ENCODE data around the gene CEP112.

The CEP112 gene

DNA sequence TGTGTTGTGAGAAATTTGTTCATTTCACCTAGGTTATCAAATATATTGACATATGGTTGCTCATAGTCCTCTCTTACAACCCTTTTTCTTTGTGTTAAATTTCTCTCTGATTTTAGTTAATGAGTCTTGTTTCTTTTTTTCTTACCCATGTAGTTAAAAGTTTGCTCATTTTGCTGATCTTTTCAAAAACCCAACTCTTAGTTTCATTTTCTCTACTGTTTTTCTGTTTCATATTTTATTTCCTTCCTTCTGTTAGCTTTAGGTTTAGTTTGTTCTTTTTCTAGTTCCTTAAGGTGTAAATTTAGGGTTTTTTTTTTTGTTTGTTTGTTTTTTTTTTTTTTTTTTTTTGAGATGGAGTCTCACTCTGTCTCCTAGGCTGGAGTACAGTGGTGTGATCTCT is 42.4 kb downstream of the CEP112 start:
- POLR2A ChIA-PET = no interaction called here

GRCh38 chr17:66146394-66146793 is 45.5 kb downstream of the CEP112 start:
- ChIA-PET POLR2A (no interaction called here), CTCF (no interaction called here)
- no peak for DNase-seq (ENCODE audit: extremely low spot score)
- no peak for TF ChIP-seq FOXK2 (IDR thresholded peaks at IDR 0.05)
- TF ChIP-seq FOXM1 (IDR thresholded peaks at IDR 0.05; ENCODE audit: borderline replicate concordance) = no peak
- no peak for TF ChIP-seq LEF1 (IDR thresholded peaks at IDR 0.05; ENCODE audit: borderline replicate concordance)
- TF ChIP-seq L3MBTL2 (conservative IDR thresholded peaks at IDR 0.05) = no peak
- TF ChIP-seq SP1 (IDR thresholded peaks at IDR 0.05) = no peak
- no peak for TF ChIP-seq TARDBP (IDR thresholded peaks at IDR 0.05)
- no peak for TF ChIP-seq CTBP1 (IDR thresholded peaks at IDR 0.05; ENCODE audit: borderline replicate concordance)
- no peak for TF ChIP-seq SUZ12 (IDR thresholded peaks at IDR 0.05)
- TF ChIP-seq FOXA1 (IDR thresholded peaks at IDR 0.05) = no peak
- TF ChIP-seq PKNOX1 (IDR thresholded peaks at IDR 0.05) = no peak
- TF ChIP-seq ARNT (IDR thresholded peaks at IDR 0.05) = no peak
- TF ChIP-seq NFRKB (IDR thresholded peaks at IDR 0.05) = no peak

More for the DNA sequence above, 42.4 kb downstream of the CEP112 start:
- no peak for DNase-seq (ENCODE audit: extremely low spot score)
- TF ChIP-seq TARDBP (IDR thresholded peaks at IDR 0.05) (no peak), LEF1 (IDR thresholded peaks at IDR 0.05; ENCODE audit: borderline replicate concordance) (no peak), HDGF (IDR thresholded peaks at IDR 0.05; ENCODE audit: borderline replicate concordance) (no peak), SP1 (IDR thresholded peaks at IDR 0.05) (no peak)
- CTCF ChIA-PET = no interaction called here

DNA sequence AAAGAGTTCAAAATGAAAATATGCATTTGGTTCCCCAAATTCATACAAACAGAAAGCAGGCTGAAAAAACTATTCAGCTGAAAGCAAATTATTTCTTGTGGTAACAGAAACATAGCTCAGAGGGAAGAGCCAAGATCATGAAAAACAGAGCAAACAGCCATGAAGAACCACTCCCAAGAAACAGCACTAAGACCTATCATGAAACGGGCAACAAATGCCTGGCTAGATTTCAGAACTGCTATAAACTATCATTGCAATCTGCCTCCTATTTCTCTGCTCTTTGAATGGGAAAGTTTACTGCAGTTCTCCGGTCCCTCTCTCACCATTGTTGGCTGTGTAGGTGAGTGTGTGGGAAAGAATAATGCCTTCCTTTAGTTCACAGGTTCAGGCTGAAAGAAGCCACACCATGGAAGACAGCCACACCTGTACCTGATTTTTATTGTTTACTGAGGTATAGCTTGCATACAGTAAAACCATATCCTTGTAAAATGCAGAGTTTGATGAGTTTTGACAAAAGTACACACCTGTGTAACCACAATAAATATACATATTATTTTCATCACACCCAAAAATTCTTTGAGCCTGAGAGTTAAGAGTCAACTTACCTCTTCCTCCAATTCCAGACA is 48.2 kb downstream of the CEP112 start:
- no peak for TF ChIP-seq SUZ12 (IDR thresholded peaks at IDR 0.05)
- no peak for TF ChIP-seq FOXK2 (IDR thresholded peaks at IDR 0.05)
- TF ChIP-seq ELF4 (IDR thresholded peaks at IDR 0.05) = no peak
- no peak for TF ChIP-seq SP1 (IDR thresholded peaks at IDR 0.05)
- no peak for TF ChIP-seq FOXM1 (IDR thresholded peaks at IDR 0.05; ENCODE audit: borderline replicate concordance)
- TF ChIP-seq CTBP1 (IDR thresholded peaks at IDR 0.05; ENCODE audit: borderline replicate concordance) = no peak
- TF ChIP-seq ZNF384 (IDR thresholded peaks at IDR 0.05) = no peak
- no peak for TF ChIP-seq NFRKB (IDR thresholded peaks at IDR 0.05)
- TF ChIP-seq ARNT (IDR thresholded peaks at IDR 0.05) = no peak
- no peak for TF ChIP-seq HDGF (IDR thresholded peaks at IDR 0.05; ENCODE audit: borderline replicate concordance)
- TF ChIP-seq TARDBP (IDR thresholded peaks at IDR 0.05) = no peak
- TF ChIP-seq BHLHE40 (IDR thresholded peaks at IDR 0.05; ENCODE audit: borderline replicate concordance) = no peak
- TF ChIP-seq LEF1 (IDR thresholded peaks at IDR 0.05; ENCODE audit: borderline replicate concordance) = no peak
- TF ChIP-seq FOXA1 (IDR thresholded peaks at IDR 0.05) = no peak
- no peak for TF ChIP-seq L3MBTL2 (conservative IDR thresholded peaks at IDR 0.05)
- TF ChIP-seq PKNOX1 (IDR thresholded peaks at IDR 0.05) = no peak
- DNase-seq (ENCODE audit: extremely low spot score) = no peak
- POLR2A ChIA-PET = no interaction called here
- CTCF ChIA-PET = no interaction called here

DNA sequence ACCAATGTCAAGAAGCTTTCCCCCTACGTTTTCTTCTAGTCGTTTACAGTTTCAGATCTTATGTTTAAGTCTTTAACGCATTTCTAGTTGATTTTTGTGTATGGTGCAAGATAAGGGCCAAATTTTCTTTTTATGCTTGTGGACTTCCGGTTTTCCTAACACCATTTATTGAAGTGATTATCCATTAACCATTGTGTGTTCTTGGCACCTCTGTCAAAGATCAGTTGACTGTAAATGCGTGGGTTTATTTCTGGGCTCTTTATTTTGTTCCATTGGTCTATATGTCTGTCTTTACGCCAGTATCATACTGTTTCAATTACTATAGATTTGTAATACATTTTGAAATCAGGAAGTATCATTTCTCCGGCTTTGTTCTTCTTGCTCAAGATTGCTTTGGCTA is 49.5 kb downstream of the CEP112 start:
- ChIA-PET POLR2A (no interaction called here), CTCF (no interaction called here)
- TF ChIP-seq NFRKB (IDR thresholded peaks at IDR 0.05) = no peak
- TF ChIP-seq ZNF384 (IDR thresholded peaks at IDR 0.05) = no peak
- no peak for TF ChIP-seq LEF1 (IDR thresholded peaks at IDR 0.05; ENCODE audit: borderline replicate concordance)
- TF ChIP-seq SP1 (IDR thresholded peaks at IDR 0.05) = no peak
- no peak for TF ChIP-seq ARNT (IDR thresholded peaks at IDR 0.05)
- TF ChIP-seq FOXM1 (IDR thresholded peaks at IDR 0.05; ENCODE audit: borderline replicate concordance) = no peak
- no peak for TF ChIP-seq FOXK2 (IDR thresholded peaks at IDR 0.05)
- no peak for TF ChIP-seq CTBP1 (IDR thresholded peaks at IDR 0.05; ENCODE audit: borderline replicate concordance)
- no peak for TF ChIP-seq L3MBTL2 (conservative IDR thresholded peaks at IDR 0.05)
- TF ChIP-seq BHLHE40 (IDR thresholded peaks at IDR 0.05; ENCODE audit: borderline replicate concordance) = no peak
- no peak for DNase-seq (ENCODE audit: extremely low spot score)

GRCh38 chr17:66138120-66138519 is 53.8 kb downstream of the CEP112 start:
- no peak for TF ChIP-seq ZNF384 (IDR thresholded peaks at IDR 0.05)
- TF ChIP-seq ELF4 (IDR thresholded peaks at IDR 0.05) = no peak
- TF ChIP-seq L3MBTL2 (conservative IDR thresholded peaks at IDR 0.05) = no peak
- TF ChIP-seq ARNT (IDR thresholded peaks at IDR 0.05) = no peak
- no peak for TF ChIP-seq FOXM1 (IDR thresholded peaks at IDR 0.05; ENCODE audit: borderline replicate concordance)
- TF ChIP-seq BHLHE40 (IDR thresholded peaks at IDR 0.05; ENCODE audit: borderline replicate concordance) = no peak
- TF ChIP-seq TARDBP (IDR thresholded peaks at IDR 0.05) = no peak
- no peak for TF ChIP-seq PKNOX1 (IDR thresholded peaks at IDR 0.05)
- no peak for TF ChIP-seq CTBP1 (IDR thresholded peaks at IDR 0.05; ENCODE audit: borderline replicate concordance)
- TF ChIP-seq SUZ12 (IDR thresholded peaks at IDR 0.05) = no peak
- no peak for TF ChIP-seq HDGF (IDR thresholded peaks at IDR 0.05; ENCODE audit: borderline replicate concordance)
- no peak for TF ChIP-seq SP1 (IDR thresholded peaks at IDR 0.05)
- ChIA-PET CTCF (no interaction called here), POLR2A (no interaction called here)
- no peak for DNase-seq (ENCODE audit: extremely low spot score)

DNA sequence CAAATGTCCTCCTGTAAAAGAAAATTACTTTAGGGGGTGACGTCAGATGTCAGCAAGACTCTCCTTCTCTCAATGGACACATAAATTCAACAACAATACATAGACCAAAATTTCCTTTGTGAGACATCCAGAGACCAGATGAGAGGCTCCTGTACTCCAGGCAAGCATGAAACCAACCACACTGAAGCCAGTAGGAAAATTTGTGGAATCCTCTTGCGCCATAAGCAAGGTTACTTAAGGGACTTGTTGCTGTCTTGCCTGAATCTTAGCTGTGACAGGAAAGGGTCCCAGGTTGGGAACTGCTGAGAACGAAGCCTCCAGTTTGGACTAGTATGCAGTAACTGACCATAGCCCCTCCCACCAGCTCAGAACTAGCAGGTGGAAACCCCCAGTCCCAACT is 56.0 kb downstream of the CEP112 start:
- DNase-seq (ENCODE audit: extremely low spot score) = no peak
- CTCF ChIA-PET = interaction anchor here (0.7 kb wide), 1 partner anchor 68 kb away, joined by 3 read pairs; no protein-coding TSS in a partner anchor
- POLR2A ChIA-PET = no interaction called here
- TF ChIP-seq BHLHE40 (IDR thresholded peaks at IDR 0.05; ENCODE audit: borderline replicate concordance) (no peak), SP1 (IDR thresholded peaks at IDR 0.05) (no peak), FOXK2 (IDR thresholded peaks at IDR 0.05) (no peak), LEF1 (IDR thresholded peaks at IDR 0.05; ENCODE audit: borderline replicate concordance) (no peak), FOXA1 (IDR thresholded peaks at IDR 0.05) (no peak), TARDBP (IDR thresholded peaks at IDR 0.05) (no peak), HDGF (IDR thresholded peaks at IDR 0.05; ENCODE audit: borderline replicate concordance) (no peak), SUZ12 (IDR thresholded peaks at IDR 0.05) (no peak), ARNT (IDR thresholded peaks at IDR 0.05) (no peak)

Data from HEK293T (cell line).